HepG2 (cell line): ENCODE data around the gene OVCH2. TPM values are rescaled to one million over a fixed set of nuclear protein-coding genes. Genes with fewer than 3 reads are reported as not detected.

ENCODE experiments used
- GLMP ChIP-seq: sonication (generic); formaldehyde crosslinking; IDR thresholded peaks from 2 replicates; pipeline ENCODE4 v1.9.0; 2021; ENCODE audit warnings: missing genetic modification reagents, mild to moderate bottlenecking, borderline replicate concordance
- ZBTB4 ChIP-seq: sonication (generic); formaldehyde crosslinking; IDR thresholded peaks from 2 replicates; pipeline ENCODE4 v1.4.0; 2020; ENCODE audit warnings: missing genetic modification reagents, mild to moderate bottlenecking, borderline replicate concordance
- ZNF224 ChIP-seq: sonication (generic); formaldehyde crosslinking; IDR thresholded peaks from 2 replicates; pipeline ENCODE4 v1.5.0; 2020; ENCODE audit warnings: mild to moderate bottlenecking, missing genetic modification reagents
- ZNF674 ChIP-seq: sonication (generic); formaldehyde crosslinking; IDR thresholded peaks from 2 replicates; pipeline ENCODE4 v1.5.0; 2020; ENCODE audit warnings: low read depth, mild to moderate bottlenecking, missing genetic modification reagents
- polyA plus RNA-seq, 8 experiments: library from polyadenylated mRNA; depleted of rRNA in 3 of 8; stranded (reverse) in 7 of 8; unstranded in 1 of 8; fragments of >200 nt; fragmentation: Illumina TruSeq in 4 of 8; extraction: Trizol in 4 of 8; gene quantifications; 2 replicates each; pipeline versions ENCODE4 v1.2.1 to v1.2.3, GENCODE V29; 2011 to 2016; ENCODE audit warnings: low read depth in 4 of 8, missing spikeins in 1 of 8, mixed read lengths in 1 of 8; ENCODE audit not compliant: insufficient read depth in 1 of 8
- total RNA-seq, 5 experiments: library from RNA; depleted of rRNA; stranded (reverse); fragments of >200 nt; fragmentation: Illumina TruSeq; extraction: Trizol; gene quantifications; 2 replicates each; pipeline ENCODE4 v1.2.3, GENCODE V29; 2016; ENCODE audit warnings: low read depth in 1 of 5

OVCH2 gene
- total and polyA plus RNA-seq, 2 of the 13 experiments (the other 11 are each of a cell fraction or from before 2014, with no cell fraction given): not detected

GRCh38 chr11:7639643-7640025 lies 66.6 kb downstream of the OVCH2 start (continued):
- TF ChIP-seq GLMP (no peak), ZNF224 (no peak), ZNF674 (CRISPR knock-in tag) (no peak), ZBTB4 (CRISPR knock-in tag) (no peak)

Other genes with a start within 250 kb of the OVCH2 start
- gene OLFML1, start 221.0 kb downstream of the OVCH2 start, total RNA-seq (2016; rRNA removed; fragmentation: Illumina TruSeq; extraction: Trizol): 0.69 and 0.89 TPM in 2 replicates
- 0.71 and 0.90 TPM in 2 replicates for gene OLFML1, start 221.0 kb downstream of the OVCH2 start, polyA plus RNA-seq (2011; rRNA removed)
- 15.0 and 15.8 TPM in 2 replicates for gene PPFIBP2, start 192.5 kb downstream of the OVCH2 start, total RNA-seq (2016; rRNA removed; fragmentation: Illumina TruSeq; extraction: Trizol)
- 41.6 and 52.5 TPM in 2 replicates for gene PPFIBP2, start 192.5 kb downstream of the OVCH2 start, polyA plus RNA-seq (2011; rRNA removed)
- gene CYB5R2, start 33.0 kb downstream of the OVCH2 start, total RNA-seq (2016; rRNA removed; fragmentation: Illumina TruSeq; extraction: Trizol): 0.51 and 0.53 TPM in 2 replicates
- 0.40 and 1.2 TPM in 2 replicates for gene CYB5R2, start 33.0 kb downstream of the OVCH2 start, polyA plus RNA-seq (2011; rRNA removed)
- gene OR5P2, start 90.5 kb upstream of the OVCH2 start, total RNA-seq (2016; rRNA removed; fragmentation: Illumina TruSeq; extraction: Trizol): not detected in 2 replicates
- not detected in 2 replicates for gene OR5P2, start 90.5 kb upstream of the OVCH2 start, polyA plus RNA-seq (2011; rRNA removed)
- gene OR5P3, start 124.4 kb upstream of the OVCH2 start, total RNA-seq (2016; rRNA removed; fragmentation: Illumina TruSeq; extraction: Trizol): not detected in 2 replicates
- gene OR5P3, start 124.4 kb upstream of the OVCH2 start, polyA plus RNA-seq (2011; rRNA removed): not detected in 2 replicates
- gene OR10A6, start 224.8 kb upstream of the OVCH2 start, total RNA-seq (2016; rRNA removed; fragmentation: Illumina TruSeq; extraction: Trizol): not detected in 2 replicates
- not detected in 2 replicates for gene OR10A6, start 224.8 kb upstream of the OVCH2 start, polyA plus RNA-seq (2011; rRNA removed)
- gene OR10A3, start 235.2 kb upstream of the OVCH2 start, total RNA-seq (2016; rRNA removed; fragmentation: Illumina TruSeq; extraction: Trizol): not detected in 2 replicates
- gene OR10A3, start 235.2 kb upstream of the OVCH2 start, polyA plus RNA-seq (2011; rRNA removed): not detected in 2 replicates